HCT116 (cell line): ENCODE results near the gene PGAP3. TPM values are rescaled to one million over a fixed set of nuclear protein-coding genes. Genes with fewer than 3 reads are reported as not detected.

ENCODE experiments used
- ATAC-seq: fragments of 200-7000 bp; cut with Tn5 transposase; 2 replicates; pipeline ENCODE4 v1.9.1; 2020; ENCODE audit warnings: mild to moderate bottlenecking, moderate library complexity
- BruUV-seq: library from RNA; stranded (reverse); fragments of 400-500 nt; replicated peaks from 2 replicates; lab custom pipeline; 2021; lab: Mats Ljungman, UMichigan
- CTCF ChIA-PET: fragments of 300-600 bp; sonication (Branson Sonifier 250); formaldehyde crosslinking; loops from one replicate; lab custom pipeline; 2021; ENCODE audit warnings: antibody characterized with exemption; lab: Charles Lee
- POLR2A ChIA-PET: fragments of 300-600, 350-600 bp; sonication (Branson Sonifier 250); formaldehyde crosslinking; loops from one replicate; lab custom pipeline; 2021; ENCODE audit warnings: antibody characterized with exemption; lab: Charles Lee
- RAD21 ChIA-PET, 2 experiments: fragments of 300-600 bp; sonication (Branson Sonifier 250); formaldehyde crosslinking; loops; one replicate each; lab custom pipeline; 2023; ENCODE audit warnings: low total read pairs in 2 of 2; ENCODE audit not compliant: uncharacterized antibody in 2 of 2, unreplicated experiment in 2 of 2, low non-redundant PET in 1 of 2; lab: Charles Lee
- DNase-seq: peaks from one replicate; pipeline ENCODE4 v3.0.0-alpha.2; 2010; ENCODE audit warnings: low read depth, low spot score
- H2AFZ ChIP-seq: fragments of 200-600 bp; shearing (Covaris generic), sonication (generic); 2 replicates; pipeline ENCODE4 v1.6.1; 2017; ENCODE audit warnings: low read depth, mixed run types, mixed read lengths, antibody characterized with exemption, low read length; ENCODE audit not compliant: poor library complexity, severe bottlenecking
- H3K27ac ChIP-seq: 2 replicates; pipeline ENCODE4 v1.5.1; 2012; ENCODE audit warnings: low read depth, low read length
- H3K27me3 ChIP-seq: fragments of 200-600 bp; sonication (generic); 2 replicates; pipeline ENCODE4 v1.6.1; 2016; ENCODE audit warnings: mixed run types, low read length, mixed read lengths; ENCODE audit not compliant: insufficient read depth
- H3K36me3 ChIP-seq, 2 experiments: fragments of 200-500 bp in 1 of 2; fragments of 200-600 bp in 1 of 2; sonication (Bioruptor generic) in 1 of 2; sonication (generic) in 1 of 2; 2 replicates each; pipeline versions ENCODE4 v1.5.1 to v1.6.1; 2014 to 2016; ENCODE audit warnings: low read length in 2 of 2, inconsistent platforms in 1 of 2, mixed read lengths in 1 of 2, mixed run types in 1 of 2; ENCODE audit not compliant: insufficient read depth in 2 of 2, control insufficient read depth in 1 of 2
- H3K4me1 ChIP-seq, 2 experiments: fragments of 200-600 bp in 1 of 2; sonication (generic) in 1 of 2; 2 replicates each; pipeline versions ENCODE4 v1.5.1 to v1.6.1; 2012 to 2017; ENCODE audit warnings: low read length in 2 of 2, inconsistent platforms in 1 of 2, mild to moderate bottlenecking in 1 of 2, mixed read lengths in 1 of 2, mixed run types in 1 of 2, moderate library complexity in 1 of 2; ENCODE audit not compliant: insufficient read depth in 2 of 2, control insufficient read depth in 1 of 2
- H3K4me2 ChIP-seq: fragments of 200-600 bp; sonication (generic); 2 replicates; pipeline ENCODE4 v1.6.1; 2017; ENCODE audit warnings: mixed run types, low read length, mixed read lengths
- H3K4me3 ChIP-seq, 2 experiments: fragments of 200-600 bp in 1 of 2; sonication (generic) in 1 of 2; replicated peaks in 1 of 2; 2 replicates each; pipeline ENCODE4 v1.5.1; 2011 to 2016; ENCODE audit warnings: low read length in 2 of 2, control low read depth in 1 of 2, low read depth in 1 of 2, mild to moderate bottlenecking in 1 of 2, mixed read lengths in 1 of 2, mixed run types in 1 of 2
- H3K79me2 ChIP-seq: fragments of 200-600 bp; sonication (generic); 2 replicates; pipeline ENCODE4 v1.6.1; 2017; ENCODE audit warnings: mild to moderate bottlenecking, mixed run types, low read length, moderate library complexity, mixed read lengths; ENCODE audit not compliant: insufficient read depth
- H3K9ac ChIP-seq: fragments of 200-600 bp; sonication (generic); 2 replicates; pipeline ENCODE4 v1.6.1; 2016; ENCODE audit warnings: low read length, mixed read lengths
- H3K9me2 ChIP-seq: fragments of 200-600 bp; sonication (generic), shearing (Covaris generic); 2 replicates; pipeline ENCODE4 v1.6.1; 2017; ENCODE audit warnings: mixed run types, mild to moderate bottlenecking, moderate library complexity; ENCODE audit not compliant: insufficient read depth
- H3K9me3 ChIP-seq, 2 experiments: fragments of 200-500 bp in 1 of 2; fragments of 200-600 bp in 1 of 2; sonication (Bioruptor generic) in 1 of 2; sonication (generic) in 1 of 2; 2 replicates each; pipeline ENCODE4 v1.6.1; 2014 to 2017; ENCODE audit warnings: low read length in 2 of 2, mixed read lengths in 2 of 2, inconsistent platforms in 1 of 2, low read depth in 1 of 2, mild to moderate bottlenecking in 1 of 2, mixed run types in 1 of 2, moderate library complexity in 1 of 2; ENCODE audit not compliant: control insufficient read depth in 1 of 2, insufficient read depth in 1 of 2
- H4K20me1 ChIP-seq: fragments of 200-600 bp; sonication (generic), shearing (Covaris generic); 2 replicates; pipeline ENCODE4 v1.6.1; 2017; ENCODE audit warnings: mixed run types, mild to moderate bottlenecking, moderate library complexity; ENCODE audit not compliant: insufficient read depth
- ATF3 ChIP-seq: IDR thresholded peaks from 2 replicates; pipeline ENCODE4 v1.6.1; 2012
- EGR1 ChIP-seq: IDR thresholded peaks from 2 replicates; pipeline ENCODE4 v1.6.1; 2012; ENCODE audit warnings: low read depth
- ELF1 ChIP-seq: IDR thresholded peaks from 2 replicates; pipeline ENCODE4 v1.6.1; 2012; ENCODE audit warnings: low read depth, borderline replicate concordance
- JUND ChIP-seq: IDR thresholded peaks from 2 replicates; pipeline ENCODE4 v1.6.1; 2012
- POLR2A ChIP-seq: IDR thresholded peaks from 2 replicates; pipeline ENCODE4 v1.7.0; 2011; ENCODE audit warnings: borderline replicate concordance; ENCODE audit not compliant: insufficient read depth, insufficient read length; ENCODE audit errors: extremely low read depth
- REST ChIP-seq: IDR thresholded peaks from 2 replicates; pipeline ENCODE4 v1.6.1; 2012; ENCODE audit warnings: low read depth
- SP1 ChIP-seq: IDR thresholded peaks from 2 replicates; pipeline ENCODE4 v1.6.1; 2012; ENCODE audit warnings: low read depth
- TCF7L2 ChIP-seq: IDR thresholded peaks from 2 replicates; pipeline ENCODE4 v1.7.0; 2011; ENCODE audit warnings: borderline replicate concordance, inconsistent platforms; ENCODE audit not compliant: insufficient read depth, insufficient read length; ENCODE audit errors: extremely low read depth
- ZFX ChIP-seq: fragments of 450-650 bp; IDR thresholded peaks from 2 replicates; pipeline ENCODE4 v1.6.1; 2017
- ZNF274 ChIP-seq: fragments of 200-500 bp; sonication (Bioruptor generic); IDR thresholded peaks from 2 replicates; pipeline ENCODE4 v1.6.1; 2014; ENCODE audit warnings: mild to moderate bottlenecking, low read depth, low read length, inconsistent platforms
- intact Hi-C: fragments of 100-400 bp; cut with micrococcal nuclease; formaldehyde crosslinking; loops from 2 replicates; pipeline ENCODE4 v1.10.0; 2022
- total RNA-seq: library from RNA; stranded (reverse); gene quantifications from one replicate; pipeline ENCODE4 v1.2.1, GENCODE V29; 2021; ENCODE audit not compliant: unreplicated experiment
- TF ChIP-seq, protein P1 (sequence below): IDR thresholded peaks from 2 replicates; pipeline ENCODE4 v1.6.1; 2011; ENCODE audit warnings: mild to moderate bottlenecking, low read length, moderate library complexity; ENCODE audit not compliant: insufficient replicate concordance; ENCODE audit errors: extremely low read depth
- TF ChIP-seq, protein P2 (sequence below), 3 experiments: fragments of 200-600 bp in 1 of 3; sonication (generic) in 1 of 3; IDR thresholded peaks in 2 of 3; conservative IDR thresholded peaks in 1 of 3; 2 replicates each; pipeline ENCODE4 v1.5.1; 2012 to 2017; ENCODE audit warnings: low read depth in 2 of 3, low read length in 2 of 3, antibody characterized with exemption in 1 of 3, borderline replicate concordance in 1 of 3, control low read depth in 1 of 3, mild to moderate bottlenecking in 1 of 3, mixed read lengths in 1 of 3, mixed run types in 1 of 3, moderate library complexity in 1 of 3; ENCODE audit not compliant: insufficient read depth in 1 of 3

PGAP3 gene
- total RNA-seq, 1 experiment from 2014 or later = 15.2 TPM

GRCh38 chr17:39658760-39659159 lies 29.1 kb downstream of the PGAP3 start:
- Histone ChIP-seq H2AFZ (no peak overlapping the region), H4K20me1 (no peaks in the 10 kb centered on the region), H3K36me3 (peaks cover 2 to 5% of the 10 kb centered on the region in 2 experiments; a peak in 2 of 4 replicates), H3K9me3 (no peaks in the 10 kb centered on the region), H3K4me3 (no peak overlapping the region), H3K27me3 (no peaks in the 10 kb centered on the region), H3K9me2 (no peaks in the 10 kb centered on the region), H3K9ac (no peak overlapping the region), H3K4me2 (no peak overlapping the region), H3K79me2 (no peaks in the 10 kb centered on the region), H3K27ac (no peak overlapping the region), H3K4me1 (peaks cover 12 to 20% of the 10 kb centered on the region in 2 experiments)
- DNase-seq (no peak), ATAC-seq (no peak)
- ChIA-PET POLR2A (no interaction called here), CTCF (no interaction called here), RAD21 (no interaction called here)
- no TSS peak for BruUV-seq
- intact Hi-C loops = no loop called here
- TF ChIP-seq SP1 = no peak

GRCh38 chr17:39658346-39658745 lies 29.5 kb downstream of the PGAP3 start:
- no peak overlapping the region for H3K4me2 ChIP-seq
- H3K9me3 ChIP-seq = no peaks in the 10 kb centered on the region
- H3K27ac ChIP-seq = no peak overlapping the region
- H3K27me3 ChIP-seq = no peaks in the 10 kb centered on the region
- H3K9ac ChIP-seq = no peak overlapping the region
- H3K4me3 ChIP-seq = no peak overlapping the region
- ChIA-PET RAD21 (no interaction called here), POLR2A (no interaction called here), CTCF (no interaction called here)
- H3K9me2 ChIP-seq = no peaks in the 10 kb centered on the region
- no peak for ATAC-seq
- H3K36me3 ChIP-seq = peaks cover 2 to 5% of the 10 kb centered on the region in 2 experiments; a peak in 2 of 4 replicates
- no peak overlapping the region for H2AFZ ChIP-seq
- BruUV-seq = no TSS peak
- H3K4me1 ChIP-seq = peaks cover 12 to 20% of the 10 kb centered on the region in 2 experiments
- H4K20me1 ChIP-seq = no peaks in the 10 kb centered on the region
- DNase-seq = no peak
- intact Hi-C loops = no loop called here
- H3K79me2 ChIP-seq = no peaks in the 10 kb centered on the region
- TF ChIP-seq EGR1 = no peak
- TF ChIP-seq TCF7L2 = no peak
- TF ChIP-seq ATF3 = no peak
- TF ChIP-seq, protein P1, sequence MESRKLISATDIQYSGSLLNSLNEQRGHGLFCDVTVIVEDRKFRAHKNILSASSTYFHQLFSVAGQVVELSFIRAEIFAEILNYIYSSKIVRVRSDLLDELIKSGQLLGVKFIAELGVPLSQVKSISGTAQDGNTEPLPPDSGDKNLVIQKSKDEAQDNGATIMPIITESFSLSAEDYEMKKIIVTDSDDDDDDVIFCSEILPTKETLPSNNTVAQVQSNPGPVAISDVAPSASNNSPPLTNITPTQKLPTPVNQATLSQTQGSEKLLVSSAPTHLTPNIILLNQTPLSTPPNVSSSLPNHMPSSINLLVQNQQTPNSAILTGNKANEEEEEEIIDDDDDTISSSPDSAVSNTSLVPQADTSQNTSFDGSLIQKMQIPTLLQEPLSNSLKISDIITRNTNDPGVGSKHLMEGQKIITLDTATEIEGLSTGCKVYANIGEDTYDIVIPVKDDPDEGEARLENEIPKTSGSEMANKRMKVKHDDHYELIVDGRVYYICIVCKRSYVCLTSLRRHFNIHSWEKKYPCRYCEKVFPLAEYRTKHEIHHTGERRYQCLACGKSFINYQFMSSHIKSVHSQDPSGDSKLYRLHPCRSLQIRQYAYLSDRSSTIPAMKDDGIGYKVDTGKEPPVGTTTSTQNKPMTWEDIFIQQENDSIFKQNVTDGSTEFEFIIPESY = no peak
- TF ChIP-seq, protein P2, sequence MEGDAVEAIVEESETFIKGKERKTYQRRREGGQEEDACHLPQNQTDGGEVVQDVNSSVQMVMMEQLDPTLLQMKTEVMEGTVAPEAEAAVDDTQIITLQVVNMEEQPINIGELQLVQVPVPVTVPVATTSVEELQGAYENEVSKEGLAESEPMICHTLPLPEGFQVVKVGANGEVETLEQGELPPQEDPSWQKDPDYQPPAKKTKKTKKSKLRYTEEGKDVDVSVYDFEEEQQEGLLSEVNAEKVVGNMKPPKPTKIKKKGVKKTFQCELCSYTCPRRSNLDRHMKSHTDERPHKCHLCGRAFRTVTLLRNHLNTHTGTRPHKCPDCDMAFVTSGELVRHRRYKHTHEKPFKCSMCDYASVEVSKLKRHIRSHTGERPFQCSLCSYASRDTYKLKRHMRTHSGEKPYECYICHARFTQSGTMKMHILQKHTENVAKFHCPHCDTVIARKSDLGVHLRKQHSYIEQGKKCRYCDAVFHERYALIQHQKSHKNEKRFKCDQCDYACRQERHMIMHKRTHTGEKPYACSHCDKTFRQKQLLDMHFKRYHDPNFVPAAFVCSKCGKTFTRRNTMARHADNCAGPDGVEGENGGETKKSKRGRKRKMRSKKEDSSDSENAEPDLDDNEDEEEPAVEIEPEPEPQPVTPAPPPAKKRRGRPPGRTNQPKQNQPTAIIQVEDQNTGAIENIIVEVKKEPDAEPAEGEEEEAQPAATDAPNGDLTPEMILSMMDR (IDR thresholded peaks at IDR 0.05 in 2 of 3, conservative IDR thresholded peaks at IDR 0.05 in 1 of 3; ENCODE audit: borderline replicate concordance in 1 of 3, insufficient read depth in 1 of 3, low read depth in 2 of 3, low read length in 2 of 3) = no peak
- no peak for TF ChIP-seq JUND
- no peak for TF ChIP-seq ZFX
- TF ChIP-seq ZNF274 = no peak
- no peak for TF ChIP-seq POLR2A
- TF ChIP-seq ELF1 = no peak
- no peak for TF ChIP-seq REST
